GM18502 (cell line): ENCODE data around the gene APOH.
"Not testable (repeated sequence)": the region's sequence is repeated elsewhere in the genome, so short reads cannot be mapped to it uniquely, and the experiment has no call there.

Source experiments
- ATAC-seq: cut with Tn5 transposase; IDR thresholded peaks from one replicate; pipeline ENCODE4 v1.9.1; 2021; ENCODE audit warnings: mild to moderate bottlenecking; ENCODE audit not compliant: unreplicated experiment, poor library complexity

Gene APOH

GRCh38 chr17:66228887-66229782, at the start of gene APOH:
TSS of gene APOH (minus strand) at chr17:66229415. CDS start at chr17:66229379, 36 bp downstream.
- no peak for ATAC-seq

GRCh38 chr17:66277191-66277590, 48.0 kb upstream of the APOH start:
- ATAC-seq, result no peak

- no peak for ATAC-seq
Observed at GRCh38 chr17:66276328-66276937, 47.2 kb upstream of the APOH start.

GRCh38 chr17:66275651-66276050, 46.4 kb upstream of the APOH start:
- ATAC-seq, result no peak

- no peak for ATAC-seq
Observed at GRCh38 chr17:66273586-66273848, 44.3 kb upstream of the APOH start.

GRCh38 chr17:66272811-66273585, 43.8 kb upstream of the APOH start:
- no peak for ATAC-seq

- no peak for ATAC-seq
Observed at GRCh38 chr17:66271512-66271911, 42.3 kb upstream of the APOH start.

- ATAC-seq, result no peak
Observed at GRCh38 chr17:66270106-66270505, 40.9 kb upstream of the APOH start.

- ATAC-seq, result no peak
Observed at GRCh38 chr17:66268247-66268927, 39.2 kb upstream of the APOH start.

- no peak for ATAC-seq
Observed at GRCh38 chr17:66264696-66265095, 35.5 kb upstream of the APOH start.

GRCh38 chr17:66262767-66263166, 33.6 kb upstream of the APOH start:
- ATAC-seq, result no peak

- ATAC-seq, result no peak
Observed at GRCh38 chr17:66260688-66261087, 31.5 kb upstream of the APOH start.

- no peak for ATAC-seq
Observed at GRCh38 chr17:66260275-66260674, 31.1 kb upstream of the APOH start.

- no peak for ATAC-seq
Observed at GRCh38 chr17:66255527-66255971, 26.3 kb upstream of the APOH start.

GRCh38 chr17:66255112-66255511, 25.9 kb upstream of the APOH start:
- peak; percentile 69 for ATAC-seq

- not testable (repeated sequence) for ATAC-seq
Observed at GRCh38 chr17:66253458-66253857, 24.2 kb upstream of the APOH start.

GRCh38 chr17:66250686-66251085, 21.5 kb upstream of the APOH start:
- ATAC-seq, result no peak

- ATAC-seq, result no peak
Observed at GRCh38 chr17:66248285-66248684, 19.1 kb upstream of the APOH start.

- no peak for ATAC-seq
Observed at GRCh38 chr17:66241839-66242238, 12.6 kb upstream of the APOH start.

- ATAC-seq, result no peak
Observed at GRCh38 chr17:66240630-66241029, 11.4 kb upstream of the APOH start.

GRCh38 chr17:66240013-66240412, 10.8 kb upstream of the APOH start:
- ATAC-seq, result no peak
